ENCODE data around the gene ZNF70.

Gene ZNF70

GRCh38 chr22:23778577-23778900 lies 27.6 kb upstream of the ZNF70 start:
- no peak for DNase-seq

- DNase-seq: no peak
Observed at GRCh38 chr22:23777776-23778576, 27.1 kb upstream of the ZNF70 start.

- DNase-seq: no peak
Observed at GRCh38 chr22:23775779-23776375, 25.0 kb upstream of the ZNF70 start.

GRCh38 chr22:23774922-23775436 lies 24.1 kb upstream of the ZNF70 start:
- DNase-seq: no peak

GRCh38 chr22:23774114-23774921 lies 23.4 kb upstream of the ZNF70 start:
- no peak for DNase-seq

- no peak for DNase-seq
Observed at GRCh38 chr22:23773483-23774113, 22.7 kb upstream of the ZNF70 start.

- peak; percentile 16 to 28 for DNase-seq
Observed at GRCh38 chr22:23772649-23773473, 21.9 kb upstream of the ZNF70 start, which contains the start of gene MMP11. TSS of gene MMP11 (plus strand) at chr22:23772849. CDS start at chr22:23772871, 22 bp downstream.

- DNase-seq: no peak
Observed at GRCh38 chr22:23772315-23772648, 21.4 kb upstream of the ZNF70 start.

GRCh38 chr22:23769321-23769965 lies 18.5 kb upstream of the ZNF70 start:
- DNase-seq: no peak

- DNase-seq: peak; percentile 72 to 78
Observed at GRCh38 chr22:23767673-23768548, 17.0 kb upstream of the ZNF70 start, which contains the start of gene CHCHD10. TSS of gene CHCHD10 (minus strand) at chr22:23767972. CDS start at chr22:23767874, 98 bp downstream.

- no peak for DNase-seq
Observed at GRCh38 chr22:23767303-23767672, 16.4 kb upstream of the ZNF70 start.

- no peak for DNase-seq
Observed at GRCh38 chr22:23764899-23765881, 14.3 kb upstream of the ZNF70 start.

- DNase-seq: no peak
Observed at GRCh38 chr22:23763954-23764353, 13.0 kb upstream of the ZNF70 start.

GRCh38 chr22:23763579-23763945 lies 12.7 kb upstream of the ZNF70 start:
- DNase-seq: no peak

- peak; percentile 67 to 68 for DNase-seq
Observed at GRCh38 chr22:23762842-23763578, 12.1 kb upstream of the ZNF70 start, which contains the start of gene C22orf15. TSS of gene C22orf15 (plus strand) at chr22:23762990. CDS start at chr22:23763307, 317 bp downstream.

- DNase-seq: no peak
Observed at GRCh38 chr22:23760056-23760455, 9.1 kb upstream of the ZNF70 start.

GRCh38 chr22:23759566-23759965 lies 8.7 kb upstream of the ZNF70 start:
- no peak for DNase-seq

- no peak for DNase-seq
Observed at GRCh38 chr22:23756891-23757290, 6.0 kb upstream of the ZNF70 start.

Data from Kasumi-1 (cell line).